GM12801 (cell line): ENCODE results near the gene SERPINI1.

Experiments used
- CTCF ChIP-seq: IDR thresholded peaks from one replicate; pipeline ENCODE4 v1.5.1; 2011; ENCODE audit warnings: control low read depth; ENCODE audit not compliant: insufficient read length; ENCODE audit errors: extremely low read depth

SERPINI1 gene

GRCh38 chr3:167835953-167836352 is 100.4 kb downstream of the SERPINI1 start:
- TF ChIP-seq CTCF, result no peak

GRCh38 chr3:167837466-167837865 is 101.9 kb downstream of the SERPINI1 start:
- TF ChIP-seq CTCF, result no peak

- TF ChIP-seq CTCF, result no peak
These were observed 104.1 kb downstream of the SERPINI1 start for GRCh38 chr3:167839460-167840134.

GRCh38 chr3:167840247-167840646 is 104.7 kb downstream of the SERPINI1 start:
- no peak for TF ChIP-seq CTCF

- no peak for TF ChIP-seq CTCF
These were observed 108.0 kb downstream of the SERPINI1 start for GRCh38 chr3:167843481-167843880.

GRCh38 chr3:167843886-167844285 is 108.4 kb downstream of the SERPINI1 start:
- no peak for TF ChIP-seq CTCF

- TF ChIP-seq CTCF, result no peak
These were observed 109.0 kb downstream of the SERPINI1 start for GRCh38 chr3:167844528-167844927.
